HUES64 (cell line): ENCODE measurements around the gene CHCHD6.

Source experiments
- H3K27ac ChIP-seq: 2 replicates; pipeline ENCODE4 v1.7.0; 2013; ENCODE audit warnings: low read depth, low read length, inconsistent platforms
- H3K27me3 ChIP-seq: 2 replicates; pipeline ENCODE4 v1.6.1; 2013; ENCODE audit warnings: mild to moderate bottlenecking, low read length; ENCODE audit not compliant: insufficient read depth
- H3K36me3 ChIP-seq: 2 replicates; pipeline ENCODE4 v1.6.1; 2013; ENCODE audit warnings: mild to moderate bottlenecking, low read length; ENCODE audit not compliant: insufficient read depth
- H3K4me1 ChIP-seq: 2 replicates; pipeline ENCODE4 v1.6.1; 2013; ENCODE audit warnings: mild to moderate bottlenecking, low read length, moderate library complexity; ENCODE audit not compliant: insufficient read depth
- H3K4me3 ChIP-seq: 2 replicates; pipeline ENCODE4 v1.5.1; 2013; ENCODE audit warnings: mild to moderate bottlenecking, low read length, moderate library complexity
- H3K9ac ChIP-seq: 2 replicates; pipeline ENCODE4 v1.6.1; 2013; ENCODE audit warnings: mild to moderate bottlenecking, low read depth, low read length
- H3K9me3 ChIP-seq: 2 replicates; pipeline ENCODE4 v1.6.1; 2013; ENCODE audit warnings: low read depth, low read length; ENCODE audit not compliant: insufficient read depth
- WGBS: fragments of 150-250, 120-280 bp; methylation state at CpG from one replicate; pipeline ENCODE4 v1.1.7; 2013; ENCODE audit warnings: missing lambda C conversion rate; 5-methylcytosine and 5-hydroxymethylcytosine counted together

Gene CHCHD6

DNA sequence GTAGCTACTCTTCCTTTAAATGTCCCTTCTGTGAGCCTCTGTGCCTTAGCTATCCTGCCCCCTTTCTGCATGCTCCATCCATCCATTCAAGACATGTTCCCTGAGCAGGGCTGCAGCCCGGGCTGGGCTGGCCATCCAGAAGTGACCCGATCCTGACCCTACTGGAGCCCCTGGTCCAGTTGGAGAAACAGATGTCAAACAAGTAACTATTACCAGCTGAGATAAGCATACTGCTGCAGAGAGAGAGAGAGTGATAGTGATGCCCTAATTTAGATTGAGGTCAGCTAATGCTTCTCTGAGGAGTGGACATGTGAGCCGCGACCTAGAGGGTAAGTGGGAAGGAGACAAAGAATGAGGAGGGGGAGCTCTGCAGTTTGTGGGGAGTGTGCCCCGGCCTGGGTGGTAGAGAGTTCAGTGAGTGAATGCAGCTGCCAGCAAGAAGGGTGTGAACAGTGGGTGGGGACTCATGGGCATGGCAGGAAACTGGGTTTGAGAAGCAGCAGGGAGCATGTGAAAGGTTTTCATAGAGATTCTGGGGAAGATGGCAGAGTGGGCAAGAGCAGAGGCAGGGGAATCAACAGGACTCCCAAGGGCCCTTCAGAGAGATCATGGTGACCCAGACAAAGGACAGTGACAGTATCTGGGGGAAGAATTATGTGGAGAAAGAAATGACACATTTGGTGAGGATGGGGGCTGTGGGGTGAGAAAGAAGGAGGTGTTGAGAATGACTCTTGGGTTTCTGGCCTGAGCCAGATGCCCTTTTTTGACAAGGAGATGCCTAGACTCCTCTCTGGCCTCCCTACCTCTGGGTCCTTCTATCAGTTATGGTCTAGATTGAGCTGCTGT, 44.9 kb downstream of the CHCHD6 start:
- Histone ChIP-seq H3K4me3 (no peak overlapping the region), H3K9ac (no peak overlapping the region), H3K27me3 (no peaks in the 10 kb centered on the region), H3K27ac (no peak overlapping the region), H3K9me3 (no peaks in the 10 kb centered on the region), H3K4me1 (peaks cover 31% of the 10 kb centered on the region), H3K36me3 (no peaks in the 10 kb centered on the region)
- WGBS, result 93% methylated on average over 5 of the region's 5 CpGs

- 92% methylated on average over 3 of the region's 3 CpGs for WGBS
Measured at GRCh38 chr3:126749547-126749875, 45.5 kb downstream of the CHCHD6 start.

GRCh38 chr3:126749931-126750755, 46.1 kb downstream of the CHCHD6 start:
- Histone ChIP-seq H3K9ac (no peak overlapping the region), H3K27ac (peak overlapping the region; percentile 69; the same call in 1 of the 2 replicates), H3K9me3 (no peaks in the 10 kb centered on the region), H3K27me3 (no peaks in the 10 kb centered on the region), H3K36me3 (no peaks in the 10 kb centered on the region), H3K4me1 (peaks cover 31% of the 10 kb centered on the region), H3K4me3 (no peak overlapping the region)
- WGBS, result 95% methylated on average over 8 of the region's 8 CpGs

More at GRCh38 chr3:126749547-126749875, 45.5 kb downstream of the CHCHD6 start:
- Histone ChIP-seq H3K36me3 (no peaks in the 10 kb centered on the region), H3K4me1 (peaks cover 31% of the 10 kb centered on the region), H3K4me3 (no peak overlapping the region), H3K9ac (no peak overlapping the region), H3K9me3 (no peaks in the 10 kb centered on the region), H3K27me3 (no peaks in the 10 kb centered on the region), H3K27ac (no peak overlapping the region)

DNA sequence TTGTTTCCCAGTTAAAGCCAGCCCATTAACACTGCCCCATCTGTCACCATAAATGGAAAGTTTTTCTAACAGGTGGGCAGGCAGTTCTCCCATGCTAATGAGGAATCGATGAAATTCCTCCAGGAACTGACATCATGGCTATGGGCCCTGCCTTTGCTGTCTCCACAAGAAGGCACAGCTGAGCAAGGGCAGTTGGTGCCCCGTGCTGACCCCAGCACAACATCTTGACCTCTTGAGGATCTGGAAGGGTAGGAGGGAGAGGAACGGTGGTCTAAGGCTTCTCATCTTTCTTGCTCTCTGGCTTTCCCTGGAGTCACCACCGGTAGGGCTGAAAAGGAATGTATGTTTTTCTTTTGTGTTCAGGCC, 46.7 kb downstream of the CHCHD6 start:
- 43% methylated on average over 4 of the region's 4 CpGs for WGBS
- H3K27ac ChIP-seq, result peak overlapping the region; percentile 69; the same call in 1 of the 2 replicates
- no peaks in the 10 kb centered on the region for H3K36me3 ChIP-seq
- no peak overlapping the region for H3K9ac ChIP-seq
- H3K4me1 ChIP-seq, result peaks cover 31% of the 10 kb centered on the region
- no peaks in the 10 kb centered on the region for H3K27me3 ChIP-seq
- H3K4me3 ChIP-seq, result no peak overlapping the region
- no peaks in the 10 kb centered on the region for H3K9me3 ChIP-seq

DNA sequence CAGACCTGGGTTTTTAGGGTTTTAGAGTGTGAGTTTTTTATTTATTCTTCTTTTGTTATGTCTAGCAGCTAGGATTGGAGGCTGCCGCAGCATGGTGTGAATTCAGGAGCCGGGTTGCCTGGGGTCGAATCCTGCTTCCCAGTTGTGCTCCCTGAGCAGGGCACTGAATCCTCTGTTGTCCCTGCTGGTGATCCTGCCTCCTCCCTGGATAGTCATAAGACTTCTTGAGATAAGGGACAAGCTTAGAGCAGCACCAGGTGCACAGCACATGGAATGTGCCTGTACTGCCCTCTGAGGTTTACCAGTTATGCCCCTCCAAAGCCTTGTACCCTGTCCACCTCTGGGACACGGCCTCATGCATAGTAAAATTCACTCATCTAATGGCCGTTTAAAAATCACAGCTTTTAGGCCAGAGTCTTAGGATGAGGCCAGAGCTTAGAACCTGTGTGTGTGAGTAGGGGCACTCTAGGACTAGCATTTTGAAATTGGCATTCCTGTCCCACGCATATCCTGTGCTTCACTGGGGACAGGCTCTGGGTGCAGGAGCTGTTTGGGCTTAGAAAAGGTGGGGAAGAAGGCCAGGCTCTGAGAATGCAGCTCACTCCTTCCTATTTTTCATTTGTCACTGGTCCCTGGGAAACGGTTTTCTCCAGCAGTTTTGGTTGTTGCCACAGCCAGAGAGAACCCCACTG, 47.7 kb downstream of the CHCHD6 start:
- H3K36me3 ChIP-seq, result no peaks in the 10 kb centered on the region
- H3K9me3 ChIP-seq, result no peaks in the 10 kb centered on the region
- 54% methylated on average over 7 of the region's 7 CpGs for WGBS
- H3K4me1 ChIP-seq, result peaks cover 31% of the 10 kb centered on the region
- no peaks in the 10 kb centered on the region for H3K27me3 ChIP-seq
- H3K4me3 ChIP-seq, result no peak overlapping the region
- peak overlapping the region; percentile 44 for H3K9ac ChIP-seq
- H3K27ac ChIP-seq, result peak overlapping the region; percentile 46

DNA sequence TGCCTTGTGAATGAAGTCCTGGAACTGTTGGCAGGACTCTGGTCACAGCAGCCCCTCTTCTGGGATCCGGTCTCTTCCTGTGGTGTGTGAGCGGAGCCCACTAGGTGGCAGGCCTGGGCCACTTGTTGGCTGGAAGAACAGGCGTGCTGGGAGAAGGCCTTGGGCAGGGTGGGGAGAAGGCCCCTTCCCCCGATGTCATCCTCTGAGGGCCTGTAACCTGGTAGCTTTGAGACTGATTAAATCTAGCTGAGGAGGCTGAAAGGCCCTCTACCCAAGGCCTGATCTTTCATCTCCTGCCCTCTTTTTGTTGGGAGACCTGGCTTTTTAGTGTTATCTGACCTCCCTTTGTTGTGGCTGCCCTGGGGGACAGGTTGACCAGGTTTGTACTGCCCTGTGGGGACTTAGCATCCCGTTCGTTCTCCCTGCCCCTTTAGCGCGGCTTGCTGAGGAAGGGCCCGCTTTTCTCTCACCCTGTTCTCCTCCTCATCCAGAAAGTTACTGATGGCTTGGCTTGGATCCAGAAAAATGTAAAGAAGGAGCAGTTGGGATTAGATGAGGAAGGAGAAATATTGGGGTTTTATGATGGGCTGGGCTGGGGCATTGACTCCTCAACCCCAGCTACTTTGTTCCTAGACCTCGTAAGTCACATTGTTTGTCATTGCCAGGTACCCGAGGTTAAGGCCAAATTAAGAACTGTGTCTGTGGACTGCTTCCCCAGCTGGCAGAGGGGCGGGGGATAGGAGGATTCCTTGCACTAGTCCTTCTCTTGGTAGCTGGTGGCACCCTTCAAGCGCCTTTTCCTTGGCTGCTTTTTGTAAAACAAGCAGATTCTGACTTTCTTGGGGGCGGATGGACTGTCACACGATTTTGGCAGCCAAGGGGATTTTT, 48.5 kb downstream of the CHCHD6 start:
- 63% methylated on average over 14 of the region's 15 CpGs for WGBS

GRCh38 chr3:126753191-126754160, 49.4 kb downstream of the CHCHD6 start:
- H3K27ac ChIP-seq, result no peak overlapping the region
- peaks cover 31% of the 10 kb centered on the region for H3K4me1 ChIP-seq
- H3K4me3 ChIP-seq, result no peak overlapping the region
- no peaks in the 10 kb centered on the region for H3K27me3 ChIP-seq
- no peaks in the 10 kb centered on the region for H3K36me3 ChIP-seq
- peak overlapping the region; percentile 7; the same call in 1 of the 2 replicates for H3K9ac ChIP-seq
- WGBS, result 84% methylated on average over 14 of the region's 14 CpGs
- H3K9me3 ChIP-seq, result no peaks in the 10 kb centered on the region

More for the DNA sequence above, 48.5 kb downstream of the CHCHD6 start:
- Histone ChIP-seq H3K4me3 (no peak overlapping the region), H3K9me3 (no peaks in the 10 kb centered on the region), H3K9ac (peak overlapping the region; percentile 7; the same call in 1 of the 2 replicates), H3K27me3 (no peaks in the 10 kb centered on the region), H3K27ac (peak overlapping the region; percentile 46; the same call in 1 of the 2 replicates), H3K36me3 (no peaks in the 10 kb centered on the region), H3K4me1 (peaks cover 31% of the 10 kb centered on the region)

GRCh38 chr3:126755866-126756265, 51.8 kb downstream of the CHCHD6 start:
- 91% methylated on average over 4 of the region's 5 CpGs for WGBS
- Histone ChIP-seq H3K36me3 (no peaks in the 10 kb centered on the region), H3K4me1 (peaks cover 24% of the 10 kb centered on the region), H3K9me3 (no peaks in the 10 kb centered on the region), H3K27me3 (no peaks in the 10 kb centered on the region), H3K4me3 (no peak overlapping the region), H3K9ac (no peak overlapping the region), H3K27ac (no peak overlapping the region)

DNA sequence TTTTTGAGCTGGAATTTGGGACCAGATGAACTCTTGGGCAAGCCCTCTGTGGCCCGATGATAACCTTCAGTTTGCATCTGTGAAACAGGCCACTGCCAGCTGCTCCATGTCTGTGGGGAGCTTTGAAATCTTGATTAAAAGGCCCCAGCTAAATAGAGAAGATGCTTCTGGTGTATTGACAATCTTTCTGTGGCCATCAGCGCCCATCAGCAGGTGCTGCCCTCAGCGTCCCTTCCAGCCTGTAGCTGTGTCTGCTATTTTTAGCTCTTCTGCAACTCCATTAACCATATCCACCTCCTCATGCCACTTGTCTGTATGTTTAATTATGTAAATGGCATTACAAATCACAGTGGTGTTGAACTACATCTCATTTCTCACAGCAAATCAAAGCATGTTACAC, 54.0 kb downstream of the CHCHD6 start:
- Histone ChIP-seq H3K36me3 (no peaks in the 10 kb centered on the region), H3K9me3 (no peaks in the 10 kb centered on the region), H3K27me3 (no peaks in the 10 kb centered on the region), H3K4me3 (no peak overlapping the region), H3K9ac (no peak overlapping the region), H3K4me1 (peaks cover 5% of the 10 kb centered on the region; the same call in 1 of the 2 replicates), H3K27ac (no peak overlapping the region)
- WGBS, result 98% methylated on average over 3 of the region's 3 CpGs
